C1 segment of cervical spinal cord (tissue), 14 donors: ENCODE results near the gene PVR.
"Not testable (repeated sequence)": the region's sequence is repeated elsewhere in the genome, so short reads cannot be mapped to it uniquely, and the experiment has no call there.

Experiments used
- DNase-seq, 14 donors: peaks; one replicate each; lab custom pipeline; 2025; lab: John Stamatoyannopoulos, UW

Gene PVR

GRCh38 chr19:44698492-44699201 lies 54.9 kb downstream of the PVR start, which contains the start of gene CEACAM16:
Gene CEACAM16, plus strand, starts transcription at chr19:44699151. Its CDS starts 2,306 bp downstream, at chr19:44701457.
- DNase-seq, result no peak

DNA sequence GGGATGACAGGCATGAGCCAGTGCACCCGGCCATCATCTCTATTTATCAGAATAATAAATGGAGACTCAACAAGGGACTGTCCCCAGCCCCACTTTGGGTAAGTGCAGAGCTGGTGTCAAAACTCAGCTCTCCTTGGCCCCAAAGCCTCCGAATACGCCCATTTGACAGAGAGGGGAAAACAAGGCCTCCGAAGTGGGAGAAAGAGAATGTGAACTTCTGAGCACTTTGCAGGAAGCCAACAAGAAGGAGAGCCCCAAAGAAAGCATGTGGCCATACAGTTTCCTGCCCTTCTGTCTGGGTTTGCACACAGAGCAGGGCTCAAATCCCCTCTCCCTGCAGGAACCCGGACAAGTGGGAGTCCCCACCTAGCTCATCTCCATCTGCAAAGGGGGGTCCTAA lies 56.8 kb downstream of the PVR start:
- no peak for DNase-seq

DNA sequence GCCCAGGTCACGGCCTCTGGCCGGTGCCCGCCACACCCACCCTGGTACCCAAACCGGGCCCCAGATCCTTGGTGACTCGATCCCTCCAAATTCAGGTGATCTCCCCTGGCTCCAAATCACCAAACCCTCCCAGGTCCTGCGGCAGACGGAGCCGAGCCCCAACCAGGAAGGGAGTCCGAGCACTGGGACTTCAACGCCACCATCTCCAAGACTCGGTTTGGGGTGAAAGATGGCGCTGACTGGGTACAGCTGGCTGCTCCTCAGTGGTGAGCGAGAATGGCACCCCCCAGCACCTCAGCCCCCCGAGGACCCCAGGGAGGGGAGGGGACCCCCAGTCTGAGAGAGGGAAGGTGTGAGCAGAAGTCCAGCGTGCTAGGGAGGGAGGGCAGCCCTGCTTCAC lies 57.5 kb downstream of the PVR start:
- no peak for DNase-seq

- DNase-seq, result no peak
These were observed 59.0 kb downstream of the PVR start for GRCh38 chr19:44702551-44703176.

- DNase-seq, result no peak
These were observed 59.8 kb downstream of the PVR start for GRCh38 chr19:44703336-44704078.

- DNase-seq, result no peak
These were observed 61.3 kb downstream of the PVR start for GRCh38 chr19:44704982-44705381.

DNA sequence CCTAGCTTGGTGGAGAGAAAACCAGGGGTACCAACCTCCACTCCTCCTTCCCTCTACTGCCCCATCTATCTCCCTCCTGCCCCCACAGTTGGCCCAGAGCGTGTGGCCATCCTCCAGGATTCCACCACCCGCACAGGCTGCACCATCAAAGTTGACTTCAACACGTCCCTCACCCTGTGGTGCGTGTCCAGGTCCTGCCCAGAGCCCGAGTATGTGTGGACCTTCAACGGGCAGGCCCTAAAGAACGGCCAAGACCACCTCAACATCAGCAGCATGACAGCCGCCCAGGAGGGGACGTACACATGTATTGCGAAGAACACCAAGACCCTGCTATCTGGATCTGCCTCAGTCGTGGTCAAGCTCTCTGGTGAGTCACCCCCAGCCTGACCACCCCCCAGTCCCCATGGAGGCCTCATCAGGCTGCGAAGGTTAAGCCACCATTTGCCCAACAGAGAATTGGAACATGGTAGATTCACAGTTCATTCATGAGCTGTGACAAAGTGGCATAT lies 61.8 kb downstream of the PVR start:
- no peak for DNase-seq

DNA sequence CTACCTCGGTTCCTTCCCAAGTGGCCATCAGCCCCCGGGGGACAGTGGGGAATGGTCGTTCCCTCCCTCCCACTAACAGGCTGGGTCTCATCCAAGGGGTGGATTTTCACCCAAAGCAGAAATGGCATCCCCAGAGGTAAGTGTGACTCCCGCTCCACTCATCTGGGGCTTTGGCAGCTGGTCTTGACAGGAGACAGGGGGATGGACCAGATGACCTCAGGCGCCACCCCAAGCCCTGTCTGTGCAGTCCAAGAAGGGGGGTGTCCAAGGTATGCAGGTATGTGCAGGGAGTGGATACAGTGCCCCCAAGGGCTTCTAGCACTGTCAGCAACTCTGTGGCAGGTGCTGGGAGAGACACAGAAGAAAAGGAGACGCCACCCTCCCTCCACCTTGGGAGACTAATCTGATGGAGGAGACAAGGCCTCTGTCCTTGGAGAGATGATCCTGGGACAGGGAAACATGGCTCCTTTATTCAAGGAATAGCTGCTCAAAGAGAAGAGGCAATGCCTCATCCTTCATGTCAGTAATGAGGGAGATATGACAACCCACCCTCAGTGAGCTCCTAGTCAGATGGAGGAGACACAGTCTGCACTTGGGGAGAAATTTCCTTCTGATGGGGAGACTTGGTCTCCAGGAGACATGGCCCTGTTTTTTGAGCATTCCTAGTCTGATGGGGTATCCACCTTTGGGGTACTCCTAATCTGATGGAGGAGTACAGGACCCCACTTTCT lies 63.0 kb downstream of the PVR start:
- no peak for DNase-seq

- no peak for DNase-seq
These were observed 64.1 kb downstream of the PVR start for GRCh38 chr19:44707794-44708193.

GRCh38 chr19:44708940-44709339 lies 65.2 kb downstream of the PVR start:
- DNase-seq, result no peak

- not testable (repeated sequence) for DNase-seq
These were observed 65.9 kb downstream of the PVR start for GRCh38 chr19:44709434-44710266.

DNA sequence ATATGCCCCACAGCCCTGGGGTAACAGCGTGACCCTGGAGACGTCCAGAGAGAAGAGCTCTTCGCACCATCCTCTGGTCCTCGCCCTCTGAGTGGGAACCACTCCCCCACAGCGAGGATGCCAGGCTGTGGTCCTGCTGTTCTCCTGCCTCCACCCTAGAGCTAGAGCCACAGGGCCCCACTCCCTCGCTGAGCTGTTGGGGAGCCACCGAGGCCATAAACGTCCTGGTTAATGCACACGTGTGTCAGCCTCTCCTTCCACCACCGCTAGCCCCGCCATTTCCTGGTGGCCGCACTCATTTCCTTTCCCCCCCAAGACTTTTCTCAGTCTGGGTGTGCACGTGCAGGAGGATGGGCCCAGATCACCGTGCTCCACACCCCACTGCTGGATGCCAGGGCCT lies 66.8 kb downstream of the PVR start:
- DNase-seq, result no peak

DNA sequence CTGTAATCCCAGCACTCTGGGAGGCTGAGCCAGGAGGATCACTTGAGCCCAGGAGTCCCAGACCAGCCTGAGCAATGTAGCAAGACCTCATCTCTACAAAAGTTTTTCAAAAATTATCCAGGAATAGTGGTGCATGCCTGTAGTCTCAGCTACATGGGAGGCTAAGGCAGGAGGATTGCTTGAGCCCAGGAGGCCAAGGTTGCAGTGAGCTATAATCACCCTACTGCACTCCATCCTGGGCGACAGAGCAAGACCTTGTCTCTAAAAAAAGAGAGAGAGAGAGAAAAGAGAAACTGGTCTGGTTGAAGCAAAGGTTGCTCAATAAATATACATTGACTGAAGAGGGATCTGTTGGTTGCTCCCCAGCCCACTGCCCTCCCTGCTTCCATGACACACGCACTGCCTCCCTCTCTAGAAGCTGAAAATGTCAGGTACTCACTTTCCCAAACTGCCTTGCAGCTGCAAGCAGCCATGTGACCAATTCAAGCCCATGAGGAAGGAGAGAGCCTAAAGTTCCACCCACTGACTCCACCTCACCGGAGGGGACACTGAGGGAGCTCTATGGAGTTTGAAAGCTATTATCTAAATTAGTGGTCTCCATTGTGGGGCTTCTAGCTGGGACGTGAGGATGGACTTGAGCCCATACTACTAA lies 69.3 kb downstream of the PVR start:
- no peak for DNase-seq
